DOHH2 (cell line): ENCODE measurements around the gene ZNF677.

Source experiments
- EZH2phosphoT487 ChIP-seq: fragments of 200-600 bp; sonication (generic); IDR thresholded peaks from 2 replicates; pipeline ENCODE4 v1.6.1; 2017; ENCODE audit warnings: borderline replicate concordance, mild to moderate bottlenecking, antibody characterized with exemption, low read length, moderate library complexity, mixed read lengths
- TF ChIP-seq, protein P1 (sequence below): fragments of 200-600 bp; sonication (generic); IDR thresholded peaks from one replicate; pipeline ENCODE4 v1.5.1; 2014; ENCODE audit warnings: antibody characterized with exemption, mild to moderate bottlenecking, low read depth, low read length; ENCODE audit not compliant: poor library complexity, severe bottlenecking

DNA sequence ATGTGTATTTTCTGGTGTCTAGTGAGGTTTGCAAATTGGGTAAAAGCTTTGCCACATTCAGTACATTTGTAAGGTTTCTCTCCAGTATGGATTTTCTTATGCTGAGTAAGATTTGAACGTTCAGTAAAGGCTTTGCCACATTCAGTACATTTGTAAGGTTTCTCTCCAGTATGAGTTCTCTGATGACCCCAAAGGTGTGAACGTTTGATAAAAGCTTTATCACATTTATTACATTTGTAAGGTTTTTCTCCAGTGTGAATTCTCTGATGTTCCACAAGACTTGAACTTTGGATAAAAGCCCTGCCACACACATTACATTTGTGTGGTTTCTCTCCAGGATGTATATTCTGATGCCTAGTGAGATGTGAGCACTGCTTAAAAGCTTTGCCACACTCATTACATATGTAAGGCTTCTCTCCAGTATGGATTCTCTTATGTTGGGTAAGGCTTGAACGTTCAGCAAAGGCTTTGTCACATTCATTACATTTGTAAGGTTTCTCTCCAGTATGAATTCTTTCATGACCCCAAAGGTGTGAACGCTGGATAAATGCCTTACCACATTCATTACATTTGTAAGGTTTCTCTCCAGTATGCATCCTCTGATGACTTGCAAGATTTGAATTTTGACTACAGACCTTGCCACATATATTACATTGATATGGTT, 17.4 kb downstream of the ZNF677 start:
- TF ChIP-seq, protein P1, sequence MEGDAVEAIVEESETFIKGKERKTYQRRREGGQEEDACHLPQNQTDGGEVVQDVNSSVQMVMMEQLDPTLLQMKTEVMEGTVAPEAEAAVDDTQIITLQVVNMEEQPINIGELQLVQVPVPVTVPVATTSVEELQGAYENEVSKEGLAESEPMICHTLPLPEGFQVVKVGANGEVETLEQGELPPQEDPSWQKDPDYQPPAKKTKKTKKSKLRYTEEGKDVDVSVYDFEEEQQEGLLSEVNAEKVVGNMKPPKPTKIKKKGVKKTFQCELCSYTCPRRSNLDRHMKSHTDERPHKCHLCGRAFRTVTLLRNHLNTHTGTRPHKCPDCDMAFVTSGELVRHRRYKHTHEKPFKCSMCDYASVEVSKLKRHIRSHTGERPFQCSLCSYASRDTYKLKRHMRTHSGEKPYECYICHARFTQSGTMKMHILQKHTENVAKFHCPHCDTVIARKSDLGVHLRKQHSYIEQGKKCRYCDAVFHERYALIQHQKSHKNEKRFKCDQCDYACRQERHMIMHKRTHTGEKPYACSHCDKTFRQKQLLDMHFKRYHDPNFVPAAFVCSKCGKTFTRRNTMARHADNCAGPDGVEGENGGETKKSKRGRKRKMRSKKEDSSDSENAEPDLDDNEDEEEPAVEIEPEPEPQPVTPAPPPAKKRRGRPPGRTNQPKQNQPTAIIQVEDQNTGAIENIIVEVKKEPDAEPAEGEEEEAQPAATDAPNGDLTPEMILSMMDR: no peak
- no peak for TF ChIP-seq EZH2phosphoT487
